Heart left ventricle (tissue), 16 donors: ENCODE results near the gene CALM3. TPM values are rescaled to one million over a fixed set of nuclear protein-coding genes. Genes with fewer than 3 reads are reported as not detected.

Experiments
- ATAC-seq, 4 donors: fragments of 200-7000 bp; cut with Tn5 transposase; one replicate each; pipeline ENCODE4 v1.9.1; 2020 to 2022; ENCODE audit warnings: moderate library complexity in 4 of 4, mild to moderate bottlenecking in 3 of 4, moderate number of reproducible peaks in 1 of 4
- DNase-seq, 5 donors: peaks; one replicate each; pipeline ENCODE4 v3.0.0-alpha.2; 2020
- H3K27ac ChIP-seq, 12 donors: fragments of 200-600 bp; sonication (generic) in 4 of 12; one replicate each; pipeline versions ENCODE4 v1.5.0 to v1.8.0; 2016 to 2022; ENCODE audit warnings: mild to moderate bottlenecking in 2 of 12
- H3K27me3 ChIP-seq, 9 donors: fragments of 200-600 bp; sonication (generic) in 2 of 9; one replicate each; pipeline versions ENCODE4 v1.5.1 to v1.8.0; 2016 to 2022; ENCODE audit warnings: mild to moderate bottlenecking in 3 of 9
- H3K36me3 ChIP-seq, 9 donors: fragments of 200-600 bp; sonication (generic) in 2 of 9; one replicate each; pipeline versions ENCODE4 v1.5.0 to v1.8.0; 2018 to 2022; ENCODE audit warnings: mild to moderate bottlenecking in 2 of 9
- H3K4me1 ChIP-seq, 12 donors: fragments of 200-600 bp; sonication (generic) in 4 of 12; one replicate each; pipeline versions ENCODE4 v1.5.0 to v1.8.0; 2016 to 2022; ENCODE audit warnings: mild to moderate bottlenecking in 3 of 12
- H3K4me3 ChIP-seq, 12 donors: fragments of 200-600 bp; sonication (generic) in 4 of 12; one replicate each; pipeline versions ENCODE4 v1.5.0 to v1.8.0; 2017 to 2022; ENCODE audit warnings: mild to moderate bottlenecking in 9 of 12, moderate library complexity in 4 of 12
- H3K9me3 ChIP-seq, 12 donors: fragments of 200-600 bp; sonication (generic) in 4 of 12; one replicate each; pipeline versions ENCODE4 v1.5.0 to v1.8.0; 2016 to 2022; ENCODE audit warnings: mild to moderate bottlenecking in 1 of 12
- CTCF ChIP-seq, 12 donors: fragments of 200-600 bp; sonication (generic) in 4 of 12; IDR thresholded peaks; one replicate each; pipeline versions ENCODE4 v1.5.0 to v1.8.0; 2018 to 2022; ENCODE audit warnings: antibody characterized with exemption in 12 of 12, mild to moderate bottlenecking in 5 of 12
- POLR2A ChIP-seq, 2 donors: fragments of 450-650 bp; IDR thresholded peaks; one replicate each; pipeline ENCODE4 v1.6.1; 2017; ENCODE audit warnings: antibody characterized with exemption in 2 of 2, mild to moderate bottlenecking in 2 of 2, moderate library complexity in 2 of 2
- WGBS, 4 donors: extraction: QIAGEN DNeasy Blood & Tissue Kit in 2 of 4; methylation state at CpG; one replicate each; pipeline versions ENCODE4 v1.1.5 to v1.1.7; 2013 to 2018; 5-methylcytosine and 5-hydroxymethylcytosine counted together
- intact Hi-C, 10 donors: fragments of 100-400 bp; cut with DNase I; formaldehyde crosslinking; loops; one replicate each; pipeline versions ENCODE4 v1.11.1 to v1.14.2; 2022
- polyA plus RNA-seq, 2 donors: library from polyadenylated mRNA; stranded (reverse); fragments of 200-250 nt; gene quantifications; one replicate each; pipeline ENCODE4 v1.2.3, GENCODE V29; 2013
- total RNA-seq, 9 donors: library from RNA; depleted of rRNA in 2 of 9; stranded (reverse); fragments of >200 nt in 2 of 9; fragmentation: NEBNext Ultra II Directional in 3 of 9; extraction: Animal tissue kit (Norgen Biotek cat#: 25700) in 3 of 9; gene quantifications; one replicate each; pipeline versions ENCODE4 v1.1.0 to v1.2.4, GENCODE V29; 2016 to 2023
- donor health status: ischemic (EF 13 %, LVEDD 7.1; RV severe dilation, severe dysfunction).
- donor health status: healthy with polysubstance abuse.
- donor health status: DM: no; HTN: yes; CAD: no.
- donor health status: DM: no; HTN: no; CAD: no.
- donor health status: ischemic (EF 25% LVEDD 6.9; RV normal size, moderate dysfunction).
- donor health status: ischemic (EF 25% LVEDD 5.7; RV mildly dilated, moderate dysfunction).
- donor health status: healthy.
- donor health status: DM: yes; HTN: yes; CAD: no.
- donor health status: ischemic (EF 35%, LVEDD 5.7; RV mildly dilated, moderate dysfunction).
- donor health status: nonischemic (EF 11% LVEDD 7.7; RV severe dilation, severe dysfunction).
- donor health status: DM: yes; HTN: yes; CAD: no.
- donor health status: PGD.
- donor health status: ischemic (EF 29% LVEDD 5.4; RV normal size, mild dysfunction).
- donor health status: nonischemic (EF 23%, LVEDD 6.1; RV moderate dilation, normal function).

The CALM3 gene
- total and polyA plus RNA-seq, 11 donors = 204 to 417 (median 290) TPM

DNA sequence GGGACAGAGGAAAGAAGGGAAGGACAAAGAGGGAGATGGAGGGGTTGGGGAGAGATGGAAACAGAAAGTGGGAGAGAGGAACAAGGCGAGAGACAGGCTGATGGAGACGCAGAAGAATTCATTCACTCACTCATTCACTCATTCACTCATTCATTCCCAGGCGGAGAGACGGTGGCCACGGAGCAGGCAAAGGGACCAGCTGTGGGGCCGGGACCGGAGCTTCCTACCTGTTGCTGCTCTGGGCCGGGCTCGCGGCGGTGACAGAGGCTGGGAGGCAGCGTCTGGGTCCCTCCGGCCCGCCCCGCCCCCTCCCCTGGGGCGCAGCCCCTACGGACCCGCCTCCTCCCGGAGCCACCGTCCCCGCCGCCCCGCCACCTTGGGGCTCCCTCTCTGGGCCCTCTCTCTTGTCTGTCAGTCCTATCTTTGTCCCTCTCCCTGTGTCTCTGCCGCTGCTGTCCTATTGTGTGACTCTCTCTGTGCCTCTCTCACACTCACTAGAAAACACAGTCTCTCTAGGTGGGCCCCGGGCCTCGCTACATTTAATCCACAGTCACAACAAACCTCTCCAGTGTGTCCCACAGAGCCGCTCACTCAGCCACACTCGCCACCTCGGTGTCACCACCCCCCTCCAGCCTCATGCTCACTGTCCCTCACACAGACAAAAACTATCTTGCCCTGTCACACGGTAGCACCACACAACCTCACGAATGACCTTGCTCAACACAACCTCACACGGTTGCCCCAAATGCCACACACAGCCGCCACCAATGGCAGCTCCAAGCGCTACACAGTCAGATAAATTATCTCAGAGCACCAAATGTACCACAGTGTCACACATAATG lies 35.0 kb downstream of the CALM3 start, which contains the start of gene GNG8:
TSS of gene GNG8 (minus strand) at position 283 of the 842 bp plus-strand sequence. CDS start 1,520 bp downstream, outside the sequence.
- intact Hi-C loops = no loop called here
- Histone ChIP-seq H3K4me3 (no peak within 1 kb of the TSS), H3K4me1 (peaks cover 0 to 45% (median 25%) of the 10 kb centered on the region in 12 donors), H3K27me3 (peaks cover 0 to 49% (median 3%) of the 10 kb centered on the region in 9 donors), H3K36me3 (no peaks in the 10 kb centered on the region), H3K27ac (peak within 1 kb of the TSS in 1 of 12 donors; percentile 1), H3K9me3 (no peaks in the 10 kb centered on the region)
- DNase-seq = no peak
- 39 to 45% (median 43%) methylated on average over 30 to 34 of the region's 34 CpGs for WGBS, 4 donors
- TF ChIP-seq POLR2A (IDR thresholded peaks at IDR 0.05) (no peak), CTCF (IDR thresholded peaks at IDR 0.05) (no peak)
- peak in 1 of 4 donors; percentile 16 for ATAC-seq

DNA sequence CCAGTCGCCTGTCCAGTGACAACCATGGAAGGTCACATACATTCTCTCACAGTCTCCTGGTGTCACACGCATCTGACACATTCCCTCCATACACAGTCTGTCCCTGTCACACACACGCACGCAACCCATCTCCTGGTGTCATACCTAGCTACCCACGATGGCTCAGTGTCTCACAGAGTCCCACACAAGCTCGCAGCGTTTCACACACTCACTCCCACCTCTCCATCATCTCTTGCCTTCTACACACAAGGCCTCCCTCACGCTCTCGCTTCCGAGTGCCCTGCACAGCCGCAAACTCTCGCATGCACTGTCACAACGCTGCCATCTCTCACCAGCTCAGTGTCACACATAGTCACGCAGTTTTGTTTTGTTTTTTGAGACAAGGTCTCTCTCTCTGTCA lies 36.1 kb downstream of the CALM3 start:
- no peak overlapping the region for H3K27ac ChIP-seq
- WGBS, 4 donors = 86 to 89% (median 88%) methylated on average over 14 of the region's 14 CpGs
- H3K36me3 ChIP-seq = no peaks in the 10 kb centered on the region
- no peak for TF ChIP-seq POLR2A (IDR thresholded peaks at IDR 0.05)
- no peak for TF ChIP-seq CTCF (IDR thresholded peaks at IDR 0.05)
- intact Hi-C loops = no loop called here
- H3K4me3 ChIP-seq = no peak overlapping the region
- peaks cover 0 to 40% (median 22%) of the 10 kb centered on the region in 12 donors for H3K4me1 ChIP-seq
- H3K9me3 ChIP-seq = no peaks in the 10 kb centered on the region
- ATAC-seq (no peak), DNase-seq (no peak)
- peaks cover 0 to 49% (median 3%) of the 10 kb centered on the region in 9 donors for H3K27me3 ChIP-seq

GRCh38 chr19:46639358-46640182 lies 38.4 kb downstream of the CALM3 start:
- Histone ChIP-seq H3K9me3 (no peaks in the 10 kb centered on the region), H3K27me3 (peaks cover 0 to 34% (median 0%) of the 10 kb centered on the region in 9 donors), H3K4me1 (peaks cover 0 to 29% (median 19%) of the 10 kb centered on the region in 12 donors), H3K27ac (peak overlapping the region in 9 of 12 donors; percentile 17 to 89 (median 54)), H3K36me3 (no peaks in the 10 kb centered on the region), H3K4me3 (peak overlapping the region; percentile 11 to 58 (median 46))
- DNase-seq (peak; percentile 66 to 84 (median 68)), ATAC-seq (peak in 3 of 4 donors; percentile 20 to 43 (median 30))
- intact Hi-C loops = loop anchor here in 1 of 10 donors (1.0 kb wide), 1 partner anchor 20 kb away; no protein-coding TSS in a partner anchor
- TF ChIP-seq POLR2A (IDR thresholded peaks at IDR 0.05) = no peak
- TF ChIP-seq CTCF (IDR thresholded peaks at IDR 0.05) = no peak
- 9 to 22% (median 14%) methylated on average over 19 to 49 of the region's 49 CpGs for WGBS, 4 donors
